ENCODE measurements around the gene PSMG1.

PSMG1 gene

DNA sequence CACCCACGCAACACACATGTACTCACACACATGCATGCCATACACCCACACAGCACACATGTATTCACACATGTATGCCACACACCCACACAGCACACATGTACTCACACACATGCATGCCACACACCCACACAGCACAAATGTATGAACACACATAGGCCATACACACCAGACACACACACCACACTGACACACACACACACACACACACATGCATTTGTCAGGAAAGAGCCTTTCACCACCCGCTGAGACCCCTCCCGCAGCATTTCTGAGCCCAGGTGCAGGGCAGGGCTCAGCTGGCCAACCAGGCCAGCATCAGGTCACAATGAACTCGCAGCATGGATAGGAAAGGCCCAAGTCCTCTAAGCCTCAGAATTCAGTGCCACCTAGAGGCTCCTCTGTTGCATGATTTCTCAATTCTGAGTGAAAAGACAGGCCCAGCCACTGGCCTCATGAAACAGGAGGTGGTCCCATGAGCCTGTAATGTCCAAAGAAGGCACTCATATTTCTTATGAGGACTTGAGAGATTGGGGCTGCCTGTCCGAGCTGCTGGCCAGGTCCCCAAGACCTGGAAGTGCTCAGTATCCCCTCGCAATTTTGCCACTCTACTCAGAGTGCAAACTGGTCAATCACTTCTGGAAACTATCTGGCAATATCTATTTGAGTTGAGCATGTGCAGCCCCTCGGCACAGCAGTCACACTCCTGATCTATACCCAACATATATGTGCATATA is 57.3 kb downstream of the PSMG1 start:
- Histone ChIP-seq H3K27me3 (replicated peaks) (no peaks in the 10 kb centered on the region), H3K36me3 (replicated peaks) (no peaks in the 10 kb centered on the region), H3K27ac (no peak overlapping the region), H3K4me3 (ENCODE audit: low read depth, low read length) (no peak overlapping the region)
- TF ChIP-seq, protein P1, sequence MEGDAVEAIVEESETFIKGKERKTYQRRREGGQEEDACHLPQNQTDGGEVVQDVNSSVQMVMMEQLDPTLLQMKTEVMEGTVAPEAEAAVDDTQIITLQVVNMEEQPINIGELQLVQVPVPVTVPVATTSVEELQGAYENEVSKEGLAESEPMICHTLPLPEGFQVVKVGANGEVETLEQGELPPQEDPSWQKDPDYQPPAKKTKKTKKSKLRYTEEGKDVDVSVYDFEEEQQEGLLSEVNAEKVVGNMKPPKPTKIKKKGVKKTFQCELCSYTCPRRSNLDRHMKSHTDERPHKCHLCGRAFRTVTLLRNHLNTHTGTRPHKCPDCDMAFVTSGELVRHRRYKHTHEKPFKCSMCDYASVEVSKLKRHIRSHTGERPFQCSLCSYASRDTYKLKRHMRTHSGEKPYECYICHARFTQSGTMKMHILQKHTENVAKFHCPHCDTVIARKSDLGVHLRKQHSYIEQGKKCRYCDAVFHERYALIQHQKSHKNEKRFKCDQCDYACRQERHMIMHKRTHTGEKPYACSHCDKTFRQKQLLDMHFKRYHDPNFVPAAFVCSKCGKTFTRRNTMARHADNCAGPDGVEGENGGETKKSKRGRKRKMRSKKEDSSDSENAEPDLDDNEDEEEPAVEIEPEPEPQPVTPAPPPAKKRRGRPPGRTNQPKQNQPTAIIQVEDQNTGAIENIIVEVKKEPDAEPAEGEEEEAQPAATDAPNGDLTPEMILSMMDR (IDR thresholded peaks at IDR 0.05; ENCODE audit: low read depth, low read length, missing control alignments): peak; percentile 81
- in situ Hi-C loops (cut with HindIII; ENCODE audit: low pct_ligation_motif_present, low sequenced_read_pairs): no loop called here
- peak; percentile 52 for DNase-seq
